Muscle of leg (tissue), 11 donors: ENCODE data around the gene SNPH. TPM values are rescaled to one million over a fixed set of nuclear protein-coding genes. Genes with fewer than 3 reads are reported as not detected.

Source experiments
- DNase-seq: peaks from one replicate; pipeline ENCODE4 v3.0.0; 2013
- H3K27ac ChIP-seq: one replicate; pipeline ENCODE4 v1.5.1; 2013; ENCODE audit warnings: mild to moderate bottlenecking, low read length, control low read depth
- H3K27me3 ChIP-seq: one replicate; pipeline ENCODE4 v1.6.1; 2013; ENCODE audit warnings: low read length; ENCODE audit not compliant: control insufficient read depth, insufficient read depth
- H3K36me3 ChIP-seq: one replicate; pipeline ENCODE4 v1.6.1; 2013; ENCODE audit warnings: low read length; ENCODE audit not compliant: control insufficient read depth, insufficient read depth
- H3K4me1 ChIP-seq: one replicate; pipeline ENCODE4 v1.6.1; 2013; ENCODE audit warnings: low read length; ENCODE audit not compliant: control insufficient read depth, insufficient read depth
- H3K4me3 ChIP-seq: one replicate; pipeline ENCODE4 v1.5.1; 2013; ENCODE audit warnings: low read length, control low read depth
- H3K9me3 ChIP-seq: replicated peaks from 2 replicates; pipeline ENCODE4 v1.6.1; 2013; ENCODE audit warnings: low read depth, low read length; ENCODE audit not compliant: control insufficient read depth
- WGBS: methylation state at CpG from one replicate; pipeline ENCODE4 v1.1.5; 2013; ENCODE audit warnings: missing lambda C conversion rate; ENCODE audit not compliant: insufficient coverage; 5-methylcytosine and 5-hydroxymethylcytosine counted together
- polyA plus RNA-seq, 8 donors: library from polyadenylated mRNA; unstranded; fragments of 120-200 nt; gene quantifications; one replicate each; pipeline versions ENCODE4 v1.2.1 to v1.2.3, GENCODE V29; 2013; ENCODE audit warnings: inconsistent platforms in 1 of 8, low replicate concordance in 1 of 8; ENCODE audit not compliant: insufficient read length in 8 of 8, insufficient read depth in 1 of 8
- total RNA-seq: library from RNA; stranded (reverse); fragments of 120-200 nt; gene quantifications from one replicate; pipeline ENCODE4 v1.2.4, GENCODE V29; 2013

SNPH gene
- total and polyA plus RNA-seq, 9 donors = 3.9 to 8.0 (median 5.5) TPM

GRCh38 chr20:1296922-1297321 lies 30.8 kb downstream of the SNPH start:
- DNase-seq = no peak
- Histone ChIP-seq H3K36me3 (peaks cover 4% of the 10 kb centered on the region), H3K4me3 (no peak overlapping the region), H3K9me3 (no peaks in the 10 kb centered on the region), H3K27me3 (no peaks in the 10 kb centered on the region), H3K27ac (no peak overlapping the region), H3K4me1 (peaks cover 3% of the 10 kb centered on the region)
- 91% methylated on average over 13 of the region's 14 CpGs for WGBS

GRCh38 chr20:1297486-1297885 lies 31.4 kb downstream of the SNPH start:
- Histone ChIP-seq H3K27ac (no peak overlapping the region), H3K36me3 (peaks cover 4% of the 10 kb centered on the region), H3K9me3 (no peaks in the 10 kb centered on the region), H3K4me1 (peaks cover 3% of the 10 kb centered on the region), H3K27me3 (no peaks in the 10 kb centered on the region), H3K4me3 (no peak overlapping the region)
- DNase-seq = no peak
- WGBS = 100% methylated on average over 2 of the region's 2 CpGs

- no peak overlapping the region for H3K27ac ChIP-seq
- WGBS = 80% methylated on average over 2 of the region's 5 CpGs
Observed at GRCh38 chr20:1298166-1298565, 32.1 kb downstream of the SNPH start.

GRCh38 chr20:1298888-1299511 lies 32.9 kb downstream of the SNPH start:
- H3K36me3 ChIP-seq = peaks cover 4% of the 10 kb centered on the region
- H3K4me3 ChIP-seq = no peak overlapping the region
- no peak overlapping the region for H3K27ac ChIP-seq
- no peaks in the 10 kb centered on the region for H3K27me3 ChIP-seq
- 71% methylated on average over 6 of the region's 10 CpGs for WGBS
- DNase-seq = no peak
- H3K9me3 ChIP-seq = no peaks in the 10 kb centered on the region
- peaks cover 3% of the 10 kb centered on the region for H3K4me1 ChIP-seq

More at GRCh38 chr20:1298166-1298565, 32.1 kb downstream of the SNPH start:
- no peak for DNase-seq
- Histone ChIP-seq H3K4me3 (no peak overlapping the region), H3K36me3 (peaks cover 4% of the 10 kb centered on the region), H3K4me1 (peaks cover 3% of the 10 kb centered on the region), H3K9me3 (no peaks in the 10 kb centered on the region), H3K27me3 (no peaks in the 10 kb centered on the region)

- WGBS = 76% methylated on average over 9 of the region's 9 CpGs
Observed at GRCh38 chr20:1299522-1299921, 33.4 kb downstream of the SNPH start.

GRCh38 chr20:1300083-1300840 lies 34.2 kb downstream of the SNPH start:
- no peak for DNase-seq
- WGBS = 93% methylated on average over 12 of the region's 18 CpGs
- Histone ChIP-seq H3K27me3 (no peaks in the 10 kb centered on the region), H3K36me3 (peaks cover 10% of the 10 kb centered on the region), H3K9me3 (no peaks in the 10 kb centered on the region), H3K27ac (no peak overlapping the region), H3K4me1 (peaks cover 3% of the 10 kb centered on the region), H3K4me3 (no peak overlapping the region)

More at GRCh38 chr20:1299522-1299921, 33.4 kb downstream of the SNPH start:
- Histone ChIP-seq H3K4me3 (no peak overlapping the region), H3K27ac (no peak overlapping the region), H3K9me3 (no peaks in the 10 kb centered on the region), H3K4me1 (peaks cover 3% of the 10 kb centered on the region), H3K36me3 (peaks cover 5% of the 10 kb centered on the region), H3K27me3 (no peaks in the 10 kb centered on the region)
- no peak for DNase-seq

- Histone ChIP-seq H3K27ac (no peak overlapping the region), H3K4me3 (no peak overlapping the region), H3K9me3 (no peaks in the 10 kb centered on the region), H3K36me3 (peaks cover 15% of the 10 kb centered on the region), H3K27me3 (no peaks in the 10 kb centered on the region), H3K4me1 (peaks cover 3% of the 10 kb centered on the region)
- DNase-seq = peak; percentile 26
- 40% methylated on average over 1 of the region's 9 CpGs for WGBS
Observed at GRCh38 chr20:1301031-1301529, 35.0 kb downstream of the SNPH start.

- H3K27me3 ChIP-seq = no peaks in the 10 kb centered on the region
- 97% methylated on average over 5 of the region's 12 CpGs for WGBS
- no peaks in the 10 kb centered on the region for H3K9me3 ChIP-seq
- peaks cover 15% of the 10 kb centered on the region for H3K36me3 ChIP-seq
- no peak overlapping the region for H3K4me3 ChIP-seq
- no peak for DNase-seq
- peaks cover 3% of the 10 kb centered on the region for H3K4me1 ChIP-seq
- no peak overlapping the region for H3K27ac ChIP-seq
Observed at GRCh38 chr20:1302685-1303541, 36.8 kb downstream of the SNPH start.

GRCh38 chr20:1304710-1305515 lies 38.8 kb downstream of the SNPH start:
- Histone ChIP-seq H3K27ac (no peak overlapping the region), H3K27me3 (no peaks in the 10 kb centered on the region), H3K4me1 (peaks cover 3% of the 10 kb centered on the region), H3K9me3 (no peaks in the 10 kb centered on the region), H3K4me3 (no peak overlapping the region), H3K36me3 (peaks cover 15% of the 10 kb centered on the region)
- WGBS = 81% methylated on average over 30 of the region's 31 CpGs
- peak; percentile 42 for DNase-seq
